ENCODE results near the gene NREP.

DNA sequence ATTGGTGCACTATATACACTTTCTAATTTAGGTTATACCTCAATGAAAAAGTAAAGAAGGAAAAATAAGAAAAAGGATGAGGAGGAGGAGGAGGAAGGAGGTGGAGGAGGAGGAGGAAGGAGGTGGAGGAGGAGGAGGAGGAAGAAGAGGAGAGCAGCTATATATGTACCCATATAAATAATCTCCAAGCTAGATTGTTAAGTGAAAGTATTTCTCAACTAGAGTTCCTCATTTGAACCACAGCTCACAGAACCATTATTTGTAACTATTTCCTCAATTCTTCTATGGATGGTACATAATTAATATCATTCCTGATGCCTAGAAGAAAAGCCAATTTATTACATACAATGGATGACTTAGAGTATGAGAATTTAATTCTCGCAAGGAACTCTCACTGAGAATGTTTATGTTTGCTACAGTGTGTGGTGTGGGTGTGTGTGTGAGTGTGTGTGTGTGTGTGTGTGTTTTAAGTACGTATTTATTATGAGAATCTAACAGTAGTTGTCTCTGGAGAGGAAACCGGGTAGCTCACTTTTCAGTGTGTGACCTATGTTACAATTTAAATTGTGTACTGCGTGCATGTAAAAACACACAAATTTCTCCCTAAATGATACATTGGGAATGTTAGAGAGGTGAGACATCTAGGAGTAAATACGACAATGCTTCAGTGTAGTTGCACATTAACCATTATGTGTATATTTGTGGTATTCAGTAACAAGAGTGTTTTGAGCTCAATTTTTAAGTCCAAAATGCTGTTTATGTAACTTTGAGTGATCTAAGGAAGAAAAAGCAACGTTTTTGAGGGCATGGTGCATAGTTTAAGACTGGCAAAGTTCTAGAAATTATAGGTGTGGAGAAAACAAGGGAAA, 20.2 kb upstream of the NREP start:
- TF ChIP-seq, protein P1, sequence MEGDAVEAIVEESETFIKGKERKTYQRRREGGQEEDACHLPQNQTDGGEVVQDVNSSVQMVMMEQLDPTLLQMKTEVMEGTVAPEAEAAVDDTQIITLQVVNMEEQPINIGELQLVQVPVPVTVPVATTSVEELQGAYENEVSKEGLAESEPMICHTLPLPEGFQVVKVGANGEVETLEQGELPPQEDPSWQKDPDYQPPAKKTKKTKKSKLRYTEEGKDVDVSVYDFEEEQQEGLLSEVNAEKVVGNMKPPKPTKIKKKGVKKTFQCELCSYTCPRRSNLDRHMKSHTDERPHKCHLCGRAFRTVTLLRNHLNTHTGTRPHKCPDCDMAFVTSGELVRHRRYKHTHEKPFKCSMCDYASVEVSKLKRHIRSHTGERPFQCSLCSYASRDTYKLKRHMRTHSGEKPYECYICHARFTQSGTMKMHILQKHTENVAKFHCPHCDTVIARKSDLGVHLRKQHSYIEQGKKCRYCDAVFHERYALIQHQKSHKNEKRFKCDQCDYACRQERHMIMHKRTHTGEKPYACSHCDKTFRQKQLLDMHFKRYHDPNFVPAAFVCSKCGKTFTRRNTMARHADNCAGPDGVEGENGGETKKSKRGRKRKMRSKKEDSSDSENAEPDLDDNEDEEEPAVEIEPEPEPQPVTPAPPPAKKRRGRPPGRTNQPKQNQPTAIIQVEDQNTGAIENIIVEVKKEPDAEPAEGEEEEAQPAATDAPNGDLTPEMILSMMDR (IDR thresholded peaks at IDR 0.05) = no peak
- no peak for TF ChIP-seq POLR2A (IDR thresholded peaks at IDR 0.05)
